GM12878 (cell line): ENCODE results near the gene CLINT1. TPM values are rescaled to one million over a fixed set of nuclear protein-coding genes. Genes with fewer than 3 reads are reported as not detected.

Source experiments
- ATAC-seq: fragments of 200-7000 bp; cut with Tn5 transposase; 3 replicates; pipeline ENCODE4 v1.9.1; 2020; ENCODE audit warnings: mild to moderate bottlenecking, moderate library complexity
- BruUV-seq: library from RNA; stranded (reverse); fragments of 400-500 nt; replicated peaks from 2 replicates; lab custom pipeline; 2021; lab: Mats Ljungman, UMichigan
- CTCF ChIA-PET: fragments of 300-600 bp; sonication (Branson Sonifier 250); formaldehyde crosslinking; extraction: SDS; loops from one replicate; lab custom pipeline; 2021; ENCODE audit warnings: inconsistent platforms; lab: Yijun Ruan, JAX
- POLR2A ChIA-PET: fragments of 350-600 bp; formaldehyde crosslinking; extraction: SDS; loops from one replicate; lab custom pipeline; 2021; ENCODE audit warnings: inconsistent platforms; lab: Charles Lee
- RAD21 ChIA-PET: fragments of 300-600 bp; sonication (Branson Sonifier 250); formaldehyde crosslinking; loops from one replicate; lab custom pipeline; 2023; ENCODE audit warnings: antibody characterized with exemption; ENCODE audit not compliant: unreplicated experiment; lab: Charles Lee
- SMC1A ChIA-PET: fragments of 300-600 bp; sonication (Branson Sonifier 250); formaldehyde crosslinking; loops from one replicate; lab custom pipeline; 2023; ENCODE audit not compliant: unreplicated experiment, uncharacterized antibody; lab: Charles Lee
- DNase-seq: peaks from one replicate; pipeline ENCODE4 v3.0.0-alpha.2; 2011; ENCODE audit warnings: low read depth, low spot score
- FAIRE-seq: peaks from 3 replicates; lab custom pipeline; 2011; peaks lifted over from hg19 to GRCh38; lab: Jason Lieb, UNC
- H2AFZ ChIP-seq: 2 replicates; pipeline ENCODE4 v1.6.0; 2011; ENCODE audit warnings: low read depth, low read length, control low read depth; ENCODE audit not compliant: control insufficient read depth
- H3K27ac ChIP-seq: 2 replicates; pipeline ENCODE4 v1.5.1; 2011; ENCODE audit warnings: control low read depth; ENCODE audit not compliant: control insufficient read depth, insufficient read depth
- H3K27me3 ChIP-seq, 2 experiments: replicated peaks in 1 of 2; 2 replicates each; pipeline versions ENCODE4 v1.6.0 to v1.6.1; 2011; ENCODE audit warnings: low read length in 1 of 2; ENCODE audit not compliant: control insufficient read depth in 2 of 2, insufficient read depth in 2 of 2
- H3K36me3 ChIP-seq, 2 experiments: 2 replicates each; pipeline ENCODE4 v1.5.1; 2011; ENCODE audit warnings: low read length in 1 of 2; ENCODE audit not compliant: control insufficient read depth in 2 of 2, insufficient read depth in 2 of 2
- H3K4me1 ChIP-seq: 2 replicates; pipeline ENCODE4 v1.6.1; 2011; ENCODE audit warnings: mild to moderate bottlenecking, low read length, moderate library complexity, mixed read lengths; ENCODE audit not compliant: control insufficient read depth, insufficient read depth
- H3K4me2 ChIP-seq: 2 replicates; pipeline ENCODE4 v1.6.0; 2011; ENCODE audit warnings: control low read depth; ENCODE audit not compliant: control insufficient read depth, insufficient read depth
- H3K4me3 ChIP-seq: fragments of 200-600 bp; sonication (generic); 2 replicates; pipeline ENCODE4 v1.5.1; 2016
- H3K79me2 ChIP-seq: 2 replicates; pipeline ENCODE4 v1.6.0; 2011; ENCODE audit warnings: low read length; ENCODE audit not compliant: control insufficient read depth, insufficient read depth
- H3K9ac ChIP-seq: 2 replicates; pipeline ENCODE4 v1.8.0; 2011; ENCODE audit warnings: low read length, control low read depth, mixed read lengths; ENCODE audit not compliant: control insufficient read depth, insufficient read depth
- H3K9me3 ChIP-seq: replicated peaks from 3 replicates; pipeline ENCODE4 v1.5.1; 2011; ENCODE audit warnings: mild to moderate bottlenecking, low read length; ENCODE audit not compliant: control insufficient read depth, insufficient read depth
- H4K20me1 ChIP-seq: 2 replicates; pipeline ENCODE4 v1.6.0; 2011; ENCODE audit not compliant: control insufficient read depth, insufficient read depth
- CBX3 ChIP-seq: fragments of 200-600 bp; sonication (generic); IDR thresholded peaks from 2 replicates; pipeline ENCODE4 v1.6.1; 2016; ENCODE audit warnings: low read depth, borderline replicate concordance
- FOXM1 ChIP-seq: IDR thresholded peaks from 2 replicates; pipeline ENCODE4 v1.6.1; 2012; ENCODE audit warnings: low read depth, mild to moderate bottlenecking, inconsistent platforms, low read length, moderate library complexity
- NBN ChIP-seq: fragments of 450-650 bp; IDR thresholded peaks from 2 replicates; pipeline ENCODE4 v1.6.1; 2016
- NKRF ChIP-seq: fragments of 450-650 bp; conservative IDR thresholded peaks from 2 replicates; pipeline ENCODE4 v1.6.1; 2017; ENCODE audit warnings: mild to moderate bottlenecking, moderate library complexity
- SIN3A ChIP-seq: IDR thresholded peaks from 2 replicates; pipeline ENCODE4 v1.6.1; 2012; ENCODE audit warnings: low read depth, low read length, improper control_type of control experiment
- SUPT20H ChIP-seq: IDR thresholded peaks from 2 replicates; pipeline ENCODE4 v1.6.1; 2011; ENCODE audit warnings: low read depth, mild to moderate bottlenecking, low read length, moderate library complexity, borderline replicate concordance; ENCODE audit not compliant: control insufficient read depth
- ZBED1 ChIP-seq: IDR thresholded peaks from 2 replicates; pipeline ENCODE4 v1.6.1; 2016; ENCODE audit warnings: borderline replicate concordance
- WGBS: methylation state at CpG from one replicate; pipeline ENCODE4 v1.1.6; 2016; ENCODE audit warnings: low lambda C conversion rate; ENCODE audit not compliant: insufficient replicate concordance, insufficient coverage; ENCODE audit errors: missing lambda C conversion rate; 5-methylcytosine and 5-hydroxymethylcytosine counted together
- in situ Hi-C: fragments of 300-500 bp; cut with MboI; formaldehyde crosslinking; loops from 9 replicates; pipeline ENCODE4 v1.14.3; 2018; ENCODE audit warnings: mixed read lengths
- intact Hi-C: fragments of 100-400 bp; cut with micrococcal nuclease; formaldehyde crosslinking; loops from one replicate; pipeline ENCODE4 v1.14.2; 2022; ENCODE audit not compliant: unreplicated experiment
- polyA plus RNA-seq, 11 experiments: library from polyadenylated mRNA; depleted of rRNA in 4 of 11; unstranded in 6 of 11; stranded (reverse) in 5 of 11; fragments of >200 nt; fragmentation: Nextera tagmentation in 4 of 11; fragmentation: Illumina TruSeq in 1 of 11; extraction: Ambion mirVana in 4 of 11; extraction: Trizol in 1 of 11; gene quantifications; 1 replicate in 1 of 11; 2 replicates in 10 of 11; pipeline versions ENCODE4 v1.2.1 to v1.2.3, GENCODE V29; 2011 to 2016; ENCODE audit warnings: inconsistent platforms in 2 of 11, missing spikeins in 2 of 11, low read depth in 1 of 11
- total RNA-seq, 4 experiments: library from RNA; depleted of rRNA in 3 of 4; stranded (reverse); fragments of >200 nt in 3 of 4; fragmentation: Illumina TruSeq in 1 of 4; extraction: Trizol in 1 of 4; gene quantifications; 2 replicates each; pipeline versions ENCODE4 v1.2.1 to v1.2.3, GENCODE V29; 2013 to 2021

CLINT1 gene
- total and polyA plus RNA-seq, 10 of the 15 experiments (the other 5 are each of a cell fraction or from before 2014, with no cell fraction given), result 30.0 to 136 (median 105) TPM

- in situ Hi-C loops (no loop called here), intact Hi-C loops (no loop called here)
- BruUV-seq, result no TSS peak
- no peak for FAIRE-seq
- Histone ChIP-seq H3K27ac (no peak overlapping the region), H3K9ac (no peak overlapping the region), H3K9me3 (no peaks in the 10 kb centered on the region), H3K27me3 (no peaks in the 10 kb centered on the region), H3K4me2 (no peak overlapping the region), H4K20me1 (no peaks in the 10 kb centered on the region), H3K4me1 (peaks cover 7% of the 10 kb centered on the region; the same call in 1 of the 2 replicates), H3K4me3 (no peak overlapping the region), H2AFZ (no peak overlapping the region), H3K36me3 (peaks cover 3 to 4% of the 10 kb centered on the region in 2 experiments; a peak in 3 of 4 replicates), H3K79me2 (no peaks in the 10 kb centered on the region)
- SMC1A ChIA-PET, result interaction anchor here (1.0 kb wide), 1 partner anchor 9 kb away, joined by 3 read pairs; no protein-coding TSS in a partner anchor
- TF ChIP-seq FOXM1 (no peak), ZBED1 (no peak), SIN3A (no peak), CBX3 (no peak), SUPT20H (no peak), NKRF (no peak), NBN (no peak)
- ATAC-seq, result no peak
- CTCF ChIA-PET, result interaction anchor here (0.8 kb wide), 1 partner anchor 79 kb away, joined by 3 read pairs; no protein-coding TSS in a partner anchor
- 85% methylated on average over 1 of the region's 1 CpG for WGBS
- RAD21 ChIA-PET, result interaction anchor here (0.7 kb wide), 1 partner anchor 13 kb away, joined by 3 read pairs; no protein-coding TSS in a partner anchor
- POLR2A ChIA-PET, result interaction anchor here (0.9 kb wide), 1 partner anchor 24 kb away, joined by 3 read pairs; no protein-coding TSS in a partner anchor
- DNase-seq, result no peak
These were observed 108.6 kb downstream of the CLINT1 start for GRCh38 chr5:157750320-157750719.
